Posterior cingulate gyrus (tissue), 11 donors: ENCODE results near the gene CEP76.
"Not testable (repeated sequence)": the region's sequence is repeated elsewhere in the genome, so short reads cannot be mapped to it uniquely, and the experiment has no call there.

Experiments
- DNase-seq, 10 donors: peaks; one replicate each; pipeline versions ENCODE4 v3.0.0 to v3.0.0-alpha.2; 2020 to 2021; ENCODE audit warnings: mixed read lengths in 3 of 10
- intact Hi-C: fragments of 100-400 bp; cut with DNase I; formaldehyde crosslinking; loops from one replicate; pipeline ENCODE4 v1.15.1; 2023

The CEP76 gene

GRCh38 chr18:12652861-12653401 lies 49.6 kb downstream of the CEP76 start:
- no peak for DNase-seq
- intact Hi-C loops, result loop anchor here (10.0 kb wide), 1 partner anchor 118 kb away; no protein-coding TSS in a partner anchor

- DNase-seq, result no peak
- intact Hi-C loops, result loop anchor here (10.0 kb wide), 1 partner anchor 117 kb away; no protein-coding TSS in a partner anchor
Measured at GRCh38 chr18:12651651-12652050, 50.9 kb downstream of the CEP76 start.

- intact Hi-C loops, result no loop called here
- no peak for DNase-seq
Measured at GRCh38 chr18:12647773-12648172, 54.8 kb downstream of the CEP76 start.

GRCh38 chr18:12645751-12646203 lies 56.7 kb downstream of the CEP76 start:
- intact Hi-C loops, result no loop called here
- peak in 7 of 10 donors; percentile 21 to 86 (median 44) for DNase-seq

- DNase-seq, result no peak
- intact Hi-C loops, result no loop called here
Measured at GRCh38 chr18:12645254-12645653, 57.3 kb downstream of the CEP76 start.

- intact Hi-C loops, DNase-seq: not testable (repeated sequence)
Measured at GRCh38 chr18:12643756-12644155, 58.8 kb downstream of the CEP76 start.

GRCh38 chr18:12640881-12641200 lies 61.7 kb downstream of the CEP76 start:
- no peak for DNase-seq
- intact Hi-C loops, result no loop called here

GRCh38 chr18:12639990-12640880 lies 62.3 kb downstream of the CEP76 start:
- intact Hi-C loops, result no loop called here

GRCh38 chr18:12638644-12639124 lies 63.8 kb downstream of the CEP76 start:
- intact Hi-C loops, result no loop called here
- no peak for DNase-seq

More at GRCh38 chr18:12639990-12640880, 62.3 kb downstream of the CEP76 start:
- DNase-seq, result peak in 1 of 10 donors; percentile 29

GRCh38 chr18:12637901-12638643 lies 64.5 kb downstream of the CEP76 start:
- intact Hi-C loops, result no loop called here
- DNase-seq, result no peak

GRCh38 chr18:12637393-12637792 lies 65.1 kb downstream of the CEP76 start:
- intact Hi-C loops, result no loop called here
- no peak for DNase-seq

GRCh38 chr18:12631831-12632477 lies 70.6 kb downstream of the CEP76 start:
- no peak for DNase-seq
- intact Hi-C loops, result no loop called here

GRCh38 chr18:12630136-12630535 lies 72.4 kb downstream of the CEP76 start:
- intact Hi-C loops, result no loop called here

GRCh38 chr18:12628706-12629702 lies 73.5 kb downstream of the CEP76 start:
- intact Hi-C loops, result no loop called here
- DNase-seq, result no peak

More at GRCh38 chr18:12630136-12630535, 72.4 kb downstream of the CEP76 start:
- no peak for DNase-seq

- intact Hi-C loops, DNase-seq: not testable (repeated sequence)
Measured at GRCh38 chr18:12627199-12627598, 75.3 kb downstream of the CEP76 start.

- intact Hi-C loops, result no loop called here
- DNase-seq, result no peak
Measured at GRCh38 chr18:12625241-12625640, 77.3 kb downstream of the CEP76 start.
